HL-60 (cell line): ENCODE results near the gene ZGPAT.

Experiments used
- DNase-seq, 2 experiments: peaks; one replicate each; pipeline ENCODE4 v3.0.0-alpha.2; 2010 to 2020; ENCODE audit warnings: low read depth in 1 of 2, low spot score in 1 of 2
- H3K27ac ChIP-seq: fragments of 250-450 bp; sonication (Bioruptor Pico); replicated peaks from 2 replicates; pipeline ENCODE4 v1.5.1; 2020; ENCODE audit warnings: mild to moderate bottlenecking, moderate library complexity
- H3K27me3 ChIP-seq: fragments of 250-450 bp; sonication (Bioruptor Pico); 2 replicates; pipeline ENCODE4 v1.5.1; 2021; ENCODE audit warnings: mild to moderate bottlenecking, moderate library complexity; ENCODE audit not compliant: insufficient read depth, poor library complexity, severe bottlenecking
- H3K4me3 ChIP-seq: replicated peaks from 2 replicates; pipeline ENCODE4 v1.5.1; 2011; ENCODE audit warnings: mild to moderate bottlenecking, control low read depth, low read length; ENCODE audit not compliant: insufficient read depth
- GABPA ChIP-seq: IDR thresholded peaks from 2 replicates; pipeline ENCODE4 v1.6.1; 2012; ENCODE audit warnings: low read depth
- POLR2AphosphoS5 ChIP-seq: IDR thresholded peaks from 2 replicates; pipeline ENCODE4 v1.6.1; 2012; ENCODE audit warnings: low read depth
- SPI1 ChIP-seq: IDR thresholded peaks from 2 replicates; pipeline ENCODE4 v1.6.1; 2012; ENCODE audit warnings: low read depth, mild to moderate bottlenecking, borderline replicate concordance
- TF ChIP-seq, protein P1 (sequence below): IDR thresholded peaks from one replicate; pipeline ENCODE4 v1.5.1; 2011; ENCODE audit warnings: low read length, control low read depth, inconsistent platforms; ENCODE audit not compliant: insufficient read depth
- TF ChIP-seq, protein P2 (sequence below): IDR thresholded peaks from 2 replicates; pipeline ENCODE4 v1.6.1; 2012; ENCODE audit warnings: low read depth; ENCODE audit not compliant: insufficient replicate concordance

The ZGPAT gene

DNA sequence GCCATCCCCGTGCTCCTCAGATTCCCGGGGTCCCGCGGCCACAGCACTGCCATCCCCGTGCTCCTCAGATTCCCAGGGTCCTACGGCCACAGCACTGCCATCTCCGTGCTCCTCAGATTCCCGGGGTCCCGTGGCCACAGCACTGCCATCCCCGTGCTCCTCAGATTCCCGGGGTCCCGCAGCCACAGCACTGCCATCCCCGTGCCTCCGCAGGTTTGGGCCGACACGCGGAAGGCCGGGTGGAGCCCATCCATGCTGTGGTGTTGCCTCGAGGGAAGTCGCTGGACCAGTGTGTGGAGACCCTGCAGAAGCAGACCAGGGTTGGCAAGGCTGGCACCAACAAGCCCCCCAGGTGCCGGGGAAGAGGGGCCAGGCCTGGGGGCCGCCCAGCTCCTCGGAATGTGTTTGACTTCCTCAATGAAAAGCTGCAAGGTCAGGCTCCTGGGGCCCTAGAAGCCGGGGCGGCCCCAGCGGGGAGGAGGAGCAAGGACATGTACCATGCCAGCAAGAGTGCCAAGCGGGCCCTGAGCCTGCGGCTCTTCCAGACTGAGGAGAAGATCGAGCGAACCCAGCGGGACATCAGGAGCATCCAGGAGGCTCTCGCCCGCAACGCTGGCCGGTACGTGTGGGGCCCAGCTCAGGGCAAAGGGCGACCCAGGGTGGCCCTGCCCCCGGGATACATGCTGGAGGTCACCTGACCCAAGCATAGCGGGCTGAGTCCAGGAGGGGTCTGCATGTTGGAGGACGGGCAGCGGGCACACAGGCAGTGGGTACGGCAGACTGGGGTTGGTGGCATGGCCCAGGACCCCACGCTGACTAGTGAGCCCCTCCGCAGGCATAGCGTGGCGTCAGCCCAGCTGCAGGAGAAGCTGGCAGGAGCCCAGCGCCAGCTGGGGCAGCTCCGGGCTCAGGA, 27.4 kb downstream of the ZGPAT start:
- Histone ChIP-seq H3K4me3 (no peak overlapping the region), H3K27ac (peak overlapping the region; percentile 51)
- peak in 1 of 2 experiments; percentile 70 for DNase-seq

DNA sequence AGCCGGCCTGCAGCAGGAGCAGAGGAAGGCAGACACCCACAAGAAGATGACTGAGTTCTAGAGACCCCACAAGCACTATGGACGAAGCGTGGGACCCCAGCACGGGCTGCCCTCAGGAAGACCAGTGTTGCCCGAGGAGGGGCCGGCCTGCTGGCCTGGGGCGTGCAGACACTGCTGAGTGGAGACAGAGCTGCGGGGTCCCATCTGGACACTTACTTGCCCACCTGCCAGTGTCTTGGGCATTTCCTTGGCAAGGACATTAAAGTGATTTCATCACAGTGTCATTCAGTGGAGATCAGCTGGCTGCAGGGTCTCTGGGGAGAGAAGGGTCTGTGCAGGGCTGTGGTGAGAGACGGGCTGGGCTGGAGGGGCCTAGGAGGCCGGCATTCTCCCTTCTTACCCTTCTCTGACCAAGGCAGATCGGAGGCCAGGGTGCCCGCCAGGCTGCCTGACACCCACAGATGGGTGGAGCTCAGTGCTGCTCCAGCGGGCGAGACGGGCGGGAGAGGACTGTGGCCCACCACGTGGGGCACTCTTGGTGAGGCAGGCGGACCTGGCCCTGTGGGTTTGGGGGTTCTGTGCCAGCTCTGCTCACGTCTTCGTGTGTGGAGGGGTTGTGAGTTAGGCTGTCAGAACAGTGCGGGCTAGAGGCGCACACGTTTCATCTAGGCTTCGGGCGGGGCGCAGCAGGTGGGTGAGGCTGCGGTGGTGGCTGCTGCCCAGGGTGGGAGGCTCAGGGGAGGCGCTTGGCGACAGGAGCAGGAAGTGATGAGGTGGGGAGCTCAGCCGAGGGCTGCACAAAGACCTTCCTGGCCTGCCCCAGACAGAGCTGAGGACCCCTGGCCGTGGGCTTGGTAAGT, 28.2 kb downstream of the ZGPAT start, which contains the start of gene LIME1:
Gene LIME1, plus strand, starts transcription at position 806 of the 860 bp plus-strand sequence. CDS start 886 bp downstream, outside the sequence.
- peak within 1 kb of the TSS; percentile 51 for H3K27ac ChIP-seq
- H3K27me3 ChIP-seq, result no peaks in the 10 kb centered on the region
- DNase-seq, result no peak
- H3K4me3 ChIP-seq, result no peak within 1 kb of the TSS
- no peak for TF ChIP-seq POLR2AphosphoS5
- no peak for TF ChIP-seq GABPA
- TF ChIP-seq, protein P1, sequence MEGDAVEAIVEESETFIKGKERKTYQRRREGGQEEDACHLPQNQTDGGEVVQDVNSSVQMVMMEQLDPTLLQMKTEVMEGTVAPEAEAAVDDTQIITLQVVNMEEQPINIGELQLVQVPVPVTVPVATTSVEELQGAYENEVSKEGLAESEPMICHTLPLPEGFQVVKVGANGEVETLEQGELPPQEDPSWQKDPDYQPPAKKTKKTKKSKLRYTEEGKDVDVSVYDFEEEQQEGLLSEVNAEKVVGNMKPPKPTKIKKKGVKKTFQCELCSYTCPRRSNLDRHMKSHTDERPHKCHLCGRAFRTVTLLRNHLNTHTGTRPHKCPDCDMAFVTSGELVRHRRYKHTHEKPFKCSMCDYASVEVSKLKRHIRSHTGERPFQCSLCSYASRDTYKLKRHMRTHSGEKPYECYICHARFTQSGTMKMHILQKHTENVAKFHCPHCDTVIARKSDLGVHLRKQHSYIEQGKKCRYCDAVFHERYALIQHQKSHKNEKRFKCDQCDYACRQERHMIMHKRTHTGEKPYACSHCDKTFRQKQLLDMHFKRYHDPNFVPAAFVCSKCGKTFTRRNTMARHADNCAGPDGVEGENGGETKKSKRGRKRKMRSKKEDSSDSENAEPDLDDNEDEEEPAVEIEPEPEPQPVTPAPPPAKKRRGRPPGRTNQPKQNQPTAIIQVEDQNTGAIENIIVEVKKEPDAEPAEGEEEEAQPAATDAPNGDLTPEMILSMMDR, result no peak

More for the DNA sequence above, 27.4 kb downstream of the ZGPAT start:
- no peaks in the 10 kb centered on the region for H3K27me3 ChIP-seq
- TF ChIP-seq, protein P1, result no peak
- TF ChIP-seq SPI1, result no peak; the same call in 1 of the 2 replicates
- TF ChIP-seq, protein P2, sequence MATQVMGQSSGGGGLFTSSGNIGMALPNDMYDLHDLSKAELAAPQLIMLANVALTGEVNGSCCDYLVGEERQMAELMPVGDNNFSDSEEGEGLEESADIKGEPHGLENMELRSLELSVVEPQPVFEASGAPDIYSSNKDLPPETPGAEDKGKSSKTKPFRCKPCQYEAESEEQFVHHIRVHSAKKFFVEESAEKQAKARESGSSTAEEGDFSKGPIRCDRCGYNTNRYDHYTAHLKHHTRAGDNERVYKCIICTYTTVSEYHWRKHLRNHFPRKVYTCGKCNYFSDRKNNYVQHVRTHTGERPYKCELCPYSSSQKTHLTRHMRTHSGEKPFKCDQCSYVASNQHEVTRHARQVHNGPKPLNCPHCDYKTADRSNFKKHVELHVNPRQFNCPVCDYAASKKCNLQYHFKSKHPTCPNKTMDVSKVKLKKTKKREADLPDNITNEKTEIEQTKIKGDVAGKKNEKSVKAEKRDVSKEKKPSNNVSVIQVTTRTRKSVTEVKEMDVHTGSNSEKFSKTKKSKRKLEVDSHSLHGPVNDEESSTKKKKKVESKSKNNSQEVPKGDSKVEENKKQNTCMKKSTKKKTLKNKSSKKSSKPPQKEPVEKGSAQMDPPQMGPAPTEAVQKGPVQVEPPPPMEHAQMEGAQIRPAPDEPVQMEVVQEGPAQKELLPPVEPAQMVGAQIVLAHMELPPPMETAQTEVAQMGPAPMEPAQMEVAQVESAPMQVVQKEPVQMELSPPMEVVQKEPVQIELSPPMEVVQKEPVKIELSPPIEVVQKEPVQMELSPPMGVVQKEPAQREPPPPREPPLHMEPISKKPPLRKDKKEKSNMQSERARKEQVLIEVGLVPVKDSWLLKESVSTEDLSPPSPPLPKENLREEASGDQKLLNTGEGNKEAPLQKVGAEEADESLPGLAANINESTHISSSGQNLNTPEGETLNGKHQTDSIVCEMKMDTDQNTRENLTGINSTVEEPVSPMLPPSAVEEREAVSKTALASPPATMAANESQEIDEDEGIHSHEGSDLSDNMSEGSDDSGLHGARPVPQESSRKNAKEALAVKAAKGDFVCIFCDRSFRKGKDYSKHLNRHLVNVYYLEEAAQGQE, result no peak
- TF ChIP-seq GABPA, result no peak
- TF ChIP-seq POLR2AphosphoS5, result no peak; the same call in 1 of the 2 replicates

DNA sequence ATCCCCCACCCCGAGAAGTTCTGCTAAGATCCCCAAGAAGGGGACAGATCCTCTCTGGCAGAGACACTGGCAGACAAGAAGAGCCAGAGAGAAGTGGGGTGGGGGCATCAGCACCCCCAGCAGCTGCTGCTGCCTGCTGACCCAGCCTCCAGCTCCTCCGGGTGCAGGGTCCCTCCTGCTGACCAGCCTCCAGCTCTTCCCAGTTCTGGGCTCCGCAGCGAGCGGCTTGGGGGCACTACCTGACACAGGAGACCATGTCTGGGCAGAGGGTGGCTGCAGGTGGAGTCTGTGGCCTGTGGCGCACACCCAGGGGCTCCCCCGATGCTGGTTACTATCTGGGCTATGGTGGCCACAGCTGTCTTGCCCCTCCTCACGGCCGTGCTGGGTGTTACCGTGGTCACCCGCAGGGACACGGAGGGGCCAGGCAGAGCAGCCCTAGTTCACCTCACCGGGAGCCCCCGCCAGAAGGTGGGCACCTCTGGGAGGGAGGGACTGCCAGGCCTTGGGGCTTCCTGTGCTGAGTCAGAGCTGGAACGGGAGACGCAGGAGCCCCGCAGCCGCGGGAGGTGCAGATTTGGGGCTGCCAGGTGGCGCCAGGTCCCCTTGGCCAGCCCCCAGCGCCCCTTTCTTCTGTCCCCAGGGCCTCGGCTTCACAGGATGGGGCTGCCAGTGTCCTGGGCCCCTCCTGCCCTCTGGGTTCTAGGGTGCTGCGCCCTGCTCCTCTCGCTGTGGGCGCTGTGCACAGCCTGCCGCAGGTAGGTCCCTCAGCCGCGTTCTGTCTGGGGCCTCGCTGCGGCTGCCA, 29.3 kb downstream of the ZGPAT start:
- no peak for TF ChIP-seq SPI1
- no peak for TF ChIP-seq POLR2AphosphoS5
- TF ChIP-seq, protein P1, result no peak
- TF ChIP-seq, protein P2, result no peak
- no peak for TF ChIP-seq GABPA
- no peak overlapping the region for H3K4me3 ChIP-seq
- no peaks in the 10 kb centered on the region for H3K27me3 ChIP-seq
- no peak overlapping the region for H3K27ac ChIP-seq
- no peak for DNase-seq
